GM12875 (cell line): ENCODE measurements around the gene CITED4.

Experiments used
- H3K4me3 ChIP-seq: one replicate; pipeline ENCODE4 v1.5.1; 2011; ENCODE audit warnings: low read depth, low read length, control low read depth
- TF ChIP-seq, protein P1 (sequence below): IDR thresholded peaks from 2 replicates; pipeline ENCODE4 v1.5.1; 2011; ENCODE audit warnings: low read depth, mild to moderate bottlenecking, control low read depth, inconsistent platforms, low read length, moderate library complexity, borderline replicate concordance; ENCODE audit not compliant: insufficient read depth

The CITED4 gene

DNA sequence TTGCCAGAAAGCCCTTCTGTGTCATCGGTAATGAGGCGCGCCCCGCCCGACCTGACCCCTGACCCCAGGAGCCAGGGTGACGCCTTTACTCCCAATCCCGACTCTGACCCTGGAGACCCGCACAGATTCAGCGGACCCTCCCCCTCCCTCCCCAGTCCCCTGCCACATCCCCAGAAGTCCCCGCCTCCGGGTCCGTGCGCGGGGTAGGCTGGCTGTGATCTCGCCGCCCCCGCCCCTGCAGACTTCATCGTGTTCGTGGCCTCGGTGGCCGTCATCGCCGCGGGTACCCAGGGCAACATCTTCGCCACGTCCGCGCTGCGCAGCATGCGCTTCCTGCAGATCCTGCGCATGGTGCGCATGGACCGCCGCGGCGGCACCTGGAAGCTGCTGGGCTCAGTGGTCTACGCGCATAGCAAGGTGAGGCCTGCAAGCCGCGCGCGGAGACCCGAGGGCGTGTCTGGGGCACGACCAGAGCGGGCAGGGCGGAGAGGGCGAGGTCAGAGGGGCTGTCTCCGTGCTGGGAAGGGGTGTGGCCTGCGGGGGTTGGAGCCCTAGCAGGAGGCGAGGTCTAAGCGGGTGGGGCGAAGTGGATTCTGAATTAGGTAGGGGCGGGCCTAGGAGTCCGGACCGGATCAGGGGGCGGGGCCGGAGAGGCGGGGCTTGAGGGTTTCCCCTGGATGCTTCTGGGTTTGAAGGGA lies 43.8 kb downstream of the CITED4 start:
- TF ChIP-seq, protein P1, sequence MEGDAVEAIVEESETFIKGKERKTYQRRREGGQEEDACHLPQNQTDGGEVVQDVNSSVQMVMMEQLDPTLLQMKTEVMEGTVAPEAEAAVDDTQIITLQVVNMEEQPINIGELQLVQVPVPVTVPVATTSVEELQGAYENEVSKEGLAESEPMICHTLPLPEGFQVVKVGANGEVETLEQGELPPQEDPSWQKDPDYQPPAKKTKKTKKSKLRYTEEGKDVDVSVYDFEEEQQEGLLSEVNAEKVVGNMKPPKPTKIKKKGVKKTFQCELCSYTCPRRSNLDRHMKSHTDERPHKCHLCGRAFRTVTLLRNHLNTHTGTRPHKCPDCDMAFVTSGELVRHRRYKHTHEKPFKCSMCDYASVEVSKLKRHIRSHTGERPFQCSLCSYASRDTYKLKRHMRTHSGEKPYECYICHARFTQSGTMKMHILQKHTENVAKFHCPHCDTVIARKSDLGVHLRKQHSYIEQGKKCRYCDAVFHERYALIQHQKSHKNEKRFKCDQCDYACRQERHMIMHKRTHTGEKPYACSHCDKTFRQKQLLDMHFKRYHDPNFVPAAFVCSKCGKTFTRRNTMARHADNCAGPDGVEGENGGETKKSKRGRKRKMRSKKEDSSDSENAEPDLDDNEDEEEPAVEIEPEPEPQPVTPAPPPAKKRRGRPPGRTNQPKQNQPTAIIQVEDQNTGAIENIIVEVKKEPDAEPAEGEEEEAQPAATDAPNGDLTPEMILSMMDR, result no peak
- H3K4me3 ChIP-seq, result peak overlapping the region; percentile 64

DNA sequence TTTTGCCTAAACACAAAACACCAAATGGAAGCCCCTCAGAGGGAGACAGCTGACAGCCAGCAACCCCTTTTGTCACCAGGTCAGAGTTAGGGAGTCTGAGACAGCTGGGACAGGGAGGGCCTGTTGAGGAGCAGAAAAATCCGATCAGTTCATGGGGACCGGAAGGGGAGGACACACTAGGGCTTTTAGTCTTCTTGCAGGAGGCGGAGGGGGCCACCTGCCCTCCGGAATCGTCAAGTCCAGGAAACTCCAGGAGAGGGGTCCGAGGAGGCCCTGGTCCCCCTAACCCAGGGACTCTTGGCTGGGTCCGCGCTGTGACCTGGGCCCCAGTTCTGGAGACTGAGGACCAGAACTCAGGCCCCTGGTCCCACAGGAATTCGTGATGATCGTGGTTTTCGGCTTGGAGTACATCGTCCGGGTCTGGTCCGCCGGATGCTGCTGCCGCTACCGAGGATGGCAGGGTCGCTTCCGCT lies 44.3 kb downstream of the CITED4 start:
- TF ChIP-seq, protein P1, result no peak
- peak overlapping the region; percentile 64 for H3K4me3 ChIP-seq

DNA sequence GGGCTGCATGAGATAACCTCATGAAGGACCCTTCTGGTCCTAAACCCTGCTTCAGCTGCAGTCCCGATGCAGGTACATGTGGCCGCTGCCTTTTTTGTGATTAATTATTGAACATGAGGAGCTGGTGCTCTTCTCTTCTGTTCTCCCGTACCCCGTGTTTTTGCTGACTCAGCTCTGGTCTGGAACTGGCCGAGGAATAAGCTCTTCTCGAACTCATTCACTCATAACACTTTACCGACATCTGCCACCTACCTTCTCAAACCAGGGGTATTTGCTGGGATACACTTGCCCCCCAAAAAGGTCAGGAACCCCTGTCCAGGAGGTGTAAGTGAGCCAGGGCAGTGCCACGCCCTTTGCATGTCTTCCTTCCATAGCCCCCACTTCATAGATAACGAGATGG lies 46.7 kb downstream of the CITED4 start:
- H3K4me3 ChIP-seq, result no peak overlapping the region
- TF ChIP-seq, protein P1, result no peak
